Measurements from ENCODE around the gene RPA3.
"Not testable (repeated sequence)": the region's sequence is repeated elsewhere in the genome, so short reads cannot be mapped to it uniquely, and the experiment has no call there.

Gene RPA3

DNA sequence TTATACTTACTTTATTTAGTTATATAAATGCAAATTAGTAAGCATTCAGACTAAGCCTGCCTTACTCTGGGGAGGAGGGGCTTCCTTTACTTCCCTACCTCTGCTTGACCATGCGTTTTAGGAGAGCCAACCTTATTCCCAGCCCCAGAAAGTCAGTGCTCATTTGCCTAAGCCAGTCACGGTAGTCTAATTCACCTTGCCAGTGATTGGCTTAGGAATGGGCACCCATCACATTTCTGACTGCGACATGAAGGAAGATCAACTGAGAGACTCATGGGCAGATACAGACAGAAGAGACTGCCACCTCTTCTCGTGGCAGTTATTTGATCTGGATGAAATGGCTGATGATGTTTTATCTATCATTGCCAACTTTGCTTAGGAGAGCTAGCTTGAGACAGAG lies 29.5 kb downstream of the RPA3 start:
- DNase-seq: no peak

DNA sequence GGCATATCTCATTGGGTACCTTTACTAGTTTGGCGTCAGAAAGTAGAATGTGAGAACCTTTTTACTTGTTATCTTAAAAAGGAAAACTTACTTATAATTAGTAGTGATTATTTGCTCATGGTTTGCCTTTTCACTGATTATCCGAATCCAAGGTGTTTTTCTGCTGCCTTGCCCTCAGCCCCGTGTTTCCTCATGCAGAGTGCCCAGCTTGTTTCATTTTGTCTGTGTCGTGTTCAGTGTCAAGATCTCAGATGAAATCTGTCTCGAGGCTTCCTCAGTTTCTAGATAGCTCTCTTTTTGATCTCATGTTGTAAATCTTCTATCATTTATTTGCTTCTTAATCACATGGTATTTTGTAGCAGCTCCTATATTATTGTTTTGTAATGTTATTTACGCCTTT lies 30.1 kb downstream of the RPA3 start:
- DNase-seq: no peak

DNA sequence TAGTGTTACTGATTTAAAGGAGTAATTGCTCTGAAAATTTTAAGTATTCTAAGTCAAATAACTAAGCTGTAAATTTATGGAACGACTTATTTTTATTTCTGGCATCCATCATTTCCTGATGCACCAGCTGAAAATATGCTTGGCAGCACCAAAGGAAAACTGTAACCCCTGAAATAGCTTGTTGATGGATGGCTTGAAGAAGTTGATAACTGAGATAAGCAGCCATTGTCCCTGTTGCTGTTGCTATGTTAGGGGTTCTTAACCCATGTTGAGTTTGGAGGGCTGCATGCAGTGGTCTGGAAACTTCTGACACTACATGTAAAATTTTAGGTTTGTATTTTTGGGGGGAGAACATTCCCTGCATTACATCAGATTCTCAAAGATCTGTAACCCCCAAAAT lies 30.6 kb downstream of the RPA3 start:
- DNase-seq: no peak

DNA sequence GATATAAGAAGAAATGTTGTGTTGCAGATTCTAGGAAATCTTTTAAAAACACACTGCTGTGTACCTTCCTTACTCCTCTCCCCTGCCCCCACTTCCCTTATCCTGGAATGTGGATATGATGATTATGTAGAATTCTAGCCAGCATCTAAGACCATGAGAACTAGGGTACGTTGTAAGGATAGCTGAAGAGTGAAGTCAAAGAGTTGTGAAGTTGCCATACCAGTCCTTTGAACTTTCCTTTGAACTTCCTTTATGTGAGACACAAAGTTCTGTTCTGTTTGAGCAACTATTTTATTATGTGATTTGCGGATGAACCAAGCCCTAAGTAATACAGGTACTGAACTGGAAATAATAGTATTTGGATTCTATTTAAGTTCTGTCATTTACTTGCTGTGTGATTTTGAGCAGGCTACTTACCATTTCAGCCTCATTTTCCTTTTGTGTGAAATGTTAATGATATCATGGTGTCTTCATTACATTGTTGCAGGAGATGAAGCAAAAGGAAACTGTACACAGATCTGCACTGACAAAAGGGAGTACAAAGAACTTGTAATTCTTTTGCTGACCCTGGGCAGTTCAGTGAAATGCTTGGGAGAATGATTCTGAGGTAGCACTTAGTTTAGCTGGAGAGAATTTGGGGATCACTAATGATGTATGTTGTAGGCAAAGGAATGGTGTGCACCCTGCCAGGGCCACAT lies 31.4 kb downstream of the RPA3 start:
- DNase-seq: no peak

DNA sequence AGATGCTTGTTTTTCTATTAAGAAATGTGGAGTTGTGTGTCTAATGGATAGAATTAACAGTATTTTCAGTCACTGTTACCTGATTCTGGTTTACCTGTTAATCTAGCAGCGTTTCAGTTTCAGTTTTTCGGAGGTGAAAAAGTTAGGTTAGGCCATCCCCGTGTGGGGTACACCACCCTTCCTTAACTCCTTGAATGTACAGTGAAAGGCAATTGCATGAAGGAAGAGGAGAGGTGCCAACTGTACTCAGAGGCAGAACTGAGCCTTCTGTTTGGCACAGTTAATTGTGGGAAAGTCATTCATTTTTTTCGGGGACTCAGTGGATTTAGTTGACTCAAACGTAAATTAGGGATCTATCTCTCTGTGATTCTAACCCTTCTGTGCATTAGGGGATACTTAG lies 35.5 kb downstream of the RPA3 start:
- no peak for DNase-seq

DNA sequence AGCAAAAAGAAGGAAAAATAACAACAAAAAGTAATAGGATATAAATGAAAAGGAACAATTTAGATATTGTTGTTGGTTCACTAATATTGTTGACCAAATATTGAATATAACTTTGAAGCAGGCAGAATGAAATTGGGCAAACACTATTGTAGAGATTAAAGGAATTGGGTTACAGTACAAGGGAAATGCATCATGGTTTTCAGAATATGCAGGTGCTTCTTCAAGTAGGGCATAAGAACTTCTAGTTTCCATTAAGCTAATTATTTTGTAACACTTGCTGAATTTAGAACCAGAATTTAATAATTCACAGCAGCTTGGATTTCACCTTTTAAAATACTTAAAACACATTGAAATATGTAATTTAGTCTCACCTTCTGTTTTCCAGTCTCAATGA lies 36.5 kb downstream of the RPA3 start:
- no peak for DNase-seq

DNA sequence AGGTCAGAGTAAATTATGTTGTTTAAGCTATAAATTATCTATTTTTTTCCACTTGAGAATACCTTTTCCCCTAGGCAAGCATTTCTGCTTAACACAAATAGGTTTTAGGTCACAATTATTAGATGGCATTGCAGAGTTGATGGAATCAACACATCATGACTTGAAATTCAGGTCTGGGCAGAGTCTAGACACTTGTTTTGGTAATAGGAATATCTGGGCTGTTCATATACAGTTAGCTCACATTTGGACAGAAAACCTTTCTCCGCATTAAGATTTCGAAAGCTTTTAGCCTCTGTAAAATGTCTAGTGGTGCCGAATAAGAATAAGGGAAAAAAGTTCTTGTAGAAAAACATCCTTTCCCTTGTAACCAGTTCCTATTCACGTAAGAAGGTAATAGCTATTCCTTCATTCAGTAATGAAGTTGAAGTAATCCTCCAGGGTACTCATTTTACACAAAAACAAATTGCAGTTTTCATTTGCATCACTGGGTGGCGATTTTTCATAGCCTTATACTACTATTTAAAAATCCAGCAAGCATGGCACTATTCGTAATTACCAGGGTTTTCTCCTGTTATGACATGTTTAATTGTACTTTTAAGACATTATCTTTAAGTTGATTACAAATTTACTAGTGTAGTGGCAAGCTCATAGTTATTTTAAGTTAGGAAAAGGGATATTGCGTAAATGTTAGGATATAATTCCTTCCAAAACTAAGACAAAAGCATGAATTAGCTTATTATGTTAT lies 37.0 kb downstream of the RPA3 start:
- DNase-seq: peak; percentile 75

DNA sequence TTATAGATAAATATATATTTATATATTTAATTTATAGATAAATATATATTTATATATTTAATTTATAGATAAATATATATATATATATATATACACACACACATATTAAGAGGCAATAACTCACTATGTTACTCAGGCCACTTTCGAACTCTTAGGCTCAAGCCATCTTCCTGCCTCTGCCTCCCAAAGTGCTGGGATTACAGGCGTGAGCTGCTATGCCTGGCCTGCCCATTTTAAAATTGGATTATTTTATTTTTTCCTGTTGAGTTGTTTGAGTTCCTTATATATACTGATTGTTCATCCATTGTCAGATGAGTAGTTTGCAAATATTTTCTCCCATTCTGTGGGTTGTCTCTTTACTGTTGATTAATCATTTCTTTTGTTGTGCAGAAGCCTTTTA lies 38.8 kb downstream of the RPA3 start:
- DNase-seq: not testable (repeated sequence)

DNA sequence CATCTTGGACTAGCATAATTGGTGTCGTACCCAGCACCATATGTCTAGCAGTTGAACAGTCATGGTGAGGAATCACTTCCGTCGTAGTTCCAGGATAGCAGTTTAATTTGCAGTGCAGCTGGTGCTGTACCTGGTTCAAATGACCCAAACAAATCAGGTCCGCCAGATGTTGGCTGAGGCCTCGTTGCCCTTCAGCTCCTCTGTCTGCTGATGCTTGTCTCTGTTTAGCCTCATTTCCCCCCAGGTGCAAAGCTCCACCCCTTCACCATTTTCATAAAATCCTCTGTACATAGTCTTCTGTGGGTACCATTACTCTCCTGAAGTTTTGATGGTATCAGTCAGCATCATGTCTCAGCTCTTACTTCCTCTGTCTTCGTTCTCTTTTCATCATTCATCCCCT lies 42.7 kb downstream of the RPA3 start:
- no peak for DNase-seq

DNA sequence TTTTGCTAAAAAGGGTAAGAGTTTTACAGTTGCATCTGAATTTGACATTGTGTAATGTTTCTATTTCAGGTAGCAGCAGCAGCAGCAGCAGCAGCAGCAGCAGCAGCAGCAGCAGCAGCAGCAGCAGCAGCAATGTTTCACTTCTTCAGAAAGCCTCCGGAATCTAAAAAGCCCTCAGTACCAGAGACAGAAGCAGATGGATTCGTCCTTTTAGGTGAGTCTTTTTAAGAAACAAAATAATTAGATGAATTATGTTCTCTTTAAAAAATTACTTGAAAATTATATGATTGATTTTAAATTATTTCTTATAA lies 45.2 kb downstream of the RPA3 start:
- no peak for DNase-seq

DNA sequence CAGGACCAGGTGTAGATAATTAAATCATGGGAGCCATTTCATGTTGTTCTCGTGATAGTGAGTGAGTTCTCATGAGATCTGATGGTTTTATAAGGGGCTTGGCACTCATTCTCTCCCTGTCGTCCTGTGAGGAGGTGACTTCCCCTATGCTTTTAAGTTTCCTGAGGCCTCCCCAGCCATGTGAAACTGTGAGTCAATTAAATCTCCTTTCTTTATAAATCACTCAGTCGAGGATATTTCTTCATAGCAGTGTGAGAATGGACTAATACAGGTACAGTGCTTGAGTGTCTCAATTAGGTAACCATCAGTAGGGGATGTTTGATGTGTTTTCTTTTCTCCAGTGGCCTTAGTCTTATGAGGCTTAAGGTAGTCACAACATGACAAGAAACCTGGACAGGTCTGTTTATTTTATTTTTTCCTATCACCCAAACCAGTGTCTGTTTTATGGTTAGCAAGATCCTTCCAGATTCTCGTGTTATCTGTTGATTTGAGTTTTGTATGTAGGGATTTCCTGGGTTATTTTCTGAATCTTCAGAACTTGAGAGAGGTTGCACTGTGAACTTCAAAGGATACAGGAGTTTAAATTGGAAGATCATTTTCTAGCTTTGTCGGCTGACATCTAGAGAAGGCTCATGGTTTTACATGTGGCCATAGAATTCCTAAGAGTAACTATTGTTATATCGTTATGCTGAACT lies 45.7 kb downstream of the RPA3 start:
- no peak for DNase-seq

DNA sequence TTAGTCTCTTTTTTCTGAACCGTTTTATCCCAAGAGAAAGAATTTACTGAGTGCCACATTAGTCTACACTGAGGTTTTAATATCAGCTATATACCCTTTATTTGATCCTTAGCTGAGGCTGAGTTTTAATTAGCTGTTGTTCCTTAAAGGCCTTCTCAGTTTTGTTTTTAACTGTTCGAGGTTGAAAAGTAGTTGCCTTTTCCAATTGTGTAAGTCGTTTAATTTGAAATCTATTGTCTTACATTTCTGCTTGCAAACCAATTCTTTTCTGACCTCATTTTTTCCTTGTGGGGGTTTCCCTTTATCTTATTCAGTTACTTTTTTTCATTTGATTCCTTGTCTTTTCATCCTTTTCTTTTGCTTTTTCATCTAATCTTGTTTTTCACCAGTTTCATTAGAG lies 47.0 kb downstream of the RPA3 start:
- no peak for DNase-seq

DNA sequence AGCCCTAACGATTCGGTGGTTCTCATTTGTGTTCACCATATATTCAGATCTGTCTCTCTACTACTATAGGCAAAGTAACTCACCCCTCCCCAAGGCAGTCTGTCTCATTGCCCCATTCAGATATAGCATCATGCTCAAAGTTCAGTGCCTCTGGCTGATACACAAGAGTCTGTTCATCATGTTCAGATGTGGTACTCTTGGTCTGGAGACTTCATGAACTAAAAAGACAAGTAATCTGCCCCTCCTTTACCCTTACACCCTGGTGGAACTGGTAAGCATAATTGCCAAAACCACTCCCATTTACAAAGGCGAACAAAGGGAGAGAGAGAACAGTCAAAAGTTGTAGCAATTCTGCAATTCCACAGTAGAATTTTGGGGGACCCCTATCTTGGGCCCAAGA lies 47.9 kb downstream of the RPA3 start:
- DNase-seq: no peak

DNA sequence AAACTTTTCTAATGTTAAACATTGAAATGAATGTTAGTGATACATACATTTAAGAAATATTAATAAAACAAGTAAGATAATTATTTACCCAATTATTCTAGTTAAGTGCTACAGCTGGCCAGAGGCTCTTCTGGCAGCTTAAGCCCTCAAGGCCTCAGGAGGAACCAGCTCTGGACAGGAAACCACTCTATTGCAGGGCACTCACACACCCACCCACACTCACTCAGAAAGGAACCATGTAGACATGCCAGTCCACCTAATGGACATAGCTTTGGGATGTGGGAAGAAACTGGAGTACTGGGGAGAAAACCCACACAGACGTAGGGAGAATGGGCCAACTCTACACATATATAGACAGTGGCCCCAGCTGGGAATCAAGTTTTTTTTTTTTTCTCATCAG lies 49.7 kb downstream of the RPA3 start:
- DNase-seq: no peak

DNA sequence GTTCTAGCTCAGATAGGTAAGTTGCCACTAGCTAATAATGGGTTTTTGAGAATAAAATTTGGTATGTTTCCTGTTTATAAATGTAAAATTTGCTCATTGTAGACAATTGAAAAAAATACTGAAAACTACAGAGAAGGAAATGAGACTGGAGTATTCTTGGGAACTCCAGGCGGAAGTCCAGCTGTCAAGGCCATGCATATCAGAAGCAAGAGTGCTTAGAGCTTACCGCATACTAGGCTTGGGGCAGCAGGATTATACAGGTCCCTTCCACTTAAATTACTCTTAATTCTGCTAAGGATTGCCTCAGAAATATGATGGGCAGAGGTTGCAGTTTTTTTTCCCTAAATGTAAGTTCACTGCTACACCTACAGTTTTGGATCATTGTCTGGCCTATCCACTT lies 51.2 kb downstream of the RPA3 start:
- DNase-seq: no peak

DNA sequence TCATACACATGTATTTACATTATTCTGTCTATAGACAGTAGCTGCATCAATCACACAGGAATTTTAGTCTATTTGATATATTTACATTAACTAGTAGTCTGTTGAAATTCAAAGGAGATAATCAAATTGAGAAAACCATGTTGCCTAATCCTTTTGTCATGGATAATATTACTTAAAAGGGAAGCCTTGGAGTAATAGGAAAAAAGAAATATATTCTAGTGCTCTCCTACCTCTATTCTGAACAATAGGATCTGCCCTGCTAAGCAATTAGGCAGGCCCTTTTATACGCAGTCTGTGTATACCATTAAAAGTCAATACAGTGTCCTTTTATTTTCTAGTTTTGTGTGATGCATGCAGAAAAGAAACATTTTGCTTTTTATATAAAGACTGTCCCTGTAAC lies 53.4 kb downstream of the RPA3 start:
- DNase-seq: no peak

DNA sequence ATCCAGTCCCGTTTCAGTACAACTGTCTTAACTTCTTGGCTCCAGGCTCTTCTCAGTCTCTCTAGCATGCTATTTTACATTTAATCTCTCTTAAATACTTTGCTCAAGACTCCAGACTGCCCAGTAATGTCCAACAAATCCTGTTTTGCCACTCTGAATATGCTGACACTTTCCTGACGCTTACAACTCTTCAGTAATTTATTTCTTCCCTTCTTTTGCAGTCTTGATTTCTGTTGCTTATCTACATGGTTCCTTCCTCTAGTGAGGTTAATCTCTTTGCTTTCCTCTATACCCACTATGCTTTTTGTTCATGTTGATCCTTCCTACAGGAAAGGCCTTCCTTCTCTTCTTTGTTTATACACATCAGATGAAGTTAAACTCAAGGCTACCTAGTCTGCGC lies 54.1 kb downstream of the RPA3 start:
- DNase-seq: no peak

DNA sequence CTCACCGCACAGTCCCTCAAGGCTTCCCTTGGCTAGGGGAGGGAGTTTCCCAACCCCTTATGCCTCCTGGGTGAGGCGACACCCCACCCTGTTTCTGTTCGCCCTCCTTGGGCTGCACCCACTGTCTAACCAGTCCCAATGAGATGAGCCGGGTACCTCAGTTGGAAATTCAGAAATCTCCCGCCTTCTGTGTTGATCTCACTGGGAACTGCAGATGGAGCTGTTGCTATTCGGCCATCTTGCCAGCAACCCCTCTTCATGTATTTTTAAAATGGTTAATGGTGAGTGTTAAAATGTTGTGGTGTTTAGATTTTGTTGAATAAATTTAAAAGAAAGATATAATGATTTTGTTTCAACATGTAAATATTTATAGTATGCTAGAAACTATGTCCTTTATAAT lies 55.9 kb downstream of the RPA3 start:
- DNase-seq: peak; percentile 12

DNA sequence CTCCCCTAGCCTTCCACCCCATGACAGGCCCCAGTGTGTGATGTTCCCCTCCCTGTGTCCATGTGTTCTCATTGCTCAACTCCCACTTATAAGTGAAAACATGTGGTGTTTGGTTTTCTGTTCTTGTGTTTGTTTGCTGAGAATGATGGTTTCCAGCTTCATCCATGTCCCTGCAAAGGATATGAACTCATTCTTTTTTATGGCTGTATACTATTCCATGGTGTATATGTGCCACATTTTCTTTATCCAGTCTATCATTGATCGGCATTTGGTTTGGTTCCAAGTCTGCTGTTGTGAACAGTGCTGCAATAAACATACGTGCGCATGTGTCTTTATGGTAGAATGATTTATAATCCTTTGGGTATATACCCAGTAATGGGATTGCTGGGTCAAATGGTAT lies 61.9 kb downstream of the RPA3 start:
- not testable (repeated sequence) for DNase-seq

DNA sequence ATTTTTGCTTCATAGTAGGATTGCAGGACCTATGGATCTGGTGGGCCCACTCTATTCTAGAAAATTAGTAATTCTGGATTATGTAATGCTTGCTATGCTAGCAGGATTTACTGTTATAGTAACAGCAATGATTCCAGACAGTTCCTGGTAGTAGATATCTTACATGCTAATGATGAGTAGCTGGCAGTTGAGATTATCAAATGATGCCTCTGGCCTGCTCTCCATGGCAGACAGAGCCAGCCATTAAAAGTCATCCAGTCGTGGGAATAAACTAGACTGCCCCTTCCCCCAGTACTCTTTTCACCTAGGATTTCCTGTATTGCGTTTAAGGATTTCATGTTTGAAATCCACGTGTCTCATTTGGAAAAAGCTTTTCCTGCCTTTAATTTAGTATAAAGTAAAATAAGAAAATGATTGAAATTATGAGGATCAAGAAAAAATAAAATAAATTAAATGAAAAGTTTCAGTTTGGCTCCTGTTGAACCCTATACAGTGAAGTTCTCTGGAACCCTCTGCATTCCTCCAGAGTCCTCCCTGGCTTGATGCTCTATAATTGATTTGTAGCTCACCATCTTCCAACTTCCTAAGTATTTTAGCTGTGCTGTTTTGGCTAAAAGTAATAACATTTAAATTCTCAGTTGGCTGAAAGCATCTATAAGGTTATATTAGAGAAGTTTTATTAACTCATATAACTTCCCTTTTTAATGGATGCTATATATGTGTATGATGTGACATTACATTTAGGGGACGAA lies 63.3 kb downstream of the RPA3 start:
- DNase-seq: no peak

DNA sequence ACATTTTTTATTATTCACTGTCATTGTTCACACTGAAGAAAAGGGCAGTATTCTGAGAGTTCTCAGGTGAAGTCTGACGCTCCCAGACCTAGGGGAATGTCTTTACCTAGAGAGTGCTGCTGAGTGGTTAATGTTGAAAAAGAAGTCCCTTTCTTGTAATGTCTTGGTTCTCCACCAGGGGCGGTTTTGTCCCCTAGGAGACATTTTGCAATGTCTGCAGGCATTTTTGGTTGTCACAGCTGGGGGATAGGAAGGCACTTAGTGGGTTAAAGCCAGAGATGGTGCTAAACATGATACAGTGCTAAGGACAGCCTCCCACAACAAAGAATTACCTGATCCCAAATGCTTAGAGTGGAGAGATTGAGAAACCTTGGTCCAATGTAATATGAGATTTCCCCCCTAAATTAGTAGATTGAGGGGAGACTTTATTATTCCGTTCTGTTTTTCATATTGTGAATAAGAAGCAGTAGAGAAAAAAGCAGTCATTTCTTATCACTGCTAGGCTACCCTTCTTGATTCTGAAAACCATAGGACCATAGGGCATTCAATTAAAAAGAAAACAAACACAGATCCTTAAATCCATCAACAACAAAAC lies 64.7 kb downstream of the RPA3 start:
- DNase-seq: peak; percentile 3

DNA sequence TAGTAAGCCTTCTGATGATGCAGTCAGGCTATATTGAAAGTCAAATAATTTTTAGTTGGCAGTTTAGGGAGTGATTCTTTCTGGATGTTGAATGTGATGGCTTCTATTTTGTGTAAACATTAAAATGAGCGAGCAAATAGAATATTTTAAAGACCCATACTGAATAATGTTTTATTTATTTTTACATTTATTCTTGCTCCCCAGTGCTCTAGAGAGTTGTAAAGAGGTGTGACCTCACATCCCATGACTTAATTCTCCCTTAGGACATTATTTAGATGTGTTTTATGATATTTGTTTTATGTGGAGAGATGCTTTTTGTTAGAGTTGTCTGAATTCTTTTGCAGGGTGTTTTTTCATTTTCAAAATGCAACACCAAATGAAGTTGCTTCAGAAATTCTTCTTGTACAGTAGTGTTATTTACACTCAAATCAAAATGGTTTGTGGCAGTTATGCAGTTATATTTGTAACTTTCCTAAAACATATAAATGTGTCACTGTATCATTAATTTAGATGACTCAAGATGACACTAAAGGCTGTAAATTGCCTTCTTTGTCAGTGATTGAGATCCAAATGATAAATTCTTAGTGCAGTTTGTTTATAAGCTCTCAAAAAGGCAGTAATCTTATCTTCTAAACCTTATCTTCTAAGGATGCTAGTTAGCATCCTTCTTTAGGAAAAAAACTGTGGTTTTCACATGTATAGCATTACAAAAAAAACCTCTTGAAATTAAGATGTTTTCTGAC lies 65.4 kb downstream of the RPA3 start:
- DNase-seq: no peak

DNA sequence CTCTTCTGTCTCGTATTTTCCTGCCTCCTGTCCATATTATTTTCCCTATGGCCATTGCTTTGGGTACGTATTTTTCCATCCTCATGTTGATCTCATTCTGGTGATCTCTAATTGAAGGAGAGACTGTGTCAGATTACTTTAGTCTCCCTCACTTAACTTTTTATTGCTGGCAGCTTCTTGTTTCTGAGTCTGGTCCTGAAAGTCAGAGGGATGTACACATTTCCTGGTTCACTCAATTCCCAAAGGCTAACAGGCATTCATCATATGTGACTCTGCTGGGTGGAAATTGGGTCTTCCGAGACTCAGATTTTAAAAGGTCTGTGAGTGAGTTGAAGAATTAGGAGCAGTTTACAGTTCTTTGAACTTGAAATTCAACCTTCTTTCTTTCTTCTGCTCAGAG lies 66.9 kb downstream of the RPA3 start:
- no peak for DNase-seq

All from NCI-H146 (cell line).